HG03108 (cell line): ENCODE measurements around the gene RNF150.

ENCODE experiments used
- ATAC-seq: cut with Tn5 transposase; IDR thresholded peaks from one replicate; pipeline ENCODE4 v1.9.1; 2021; ENCODE audit warnings: moderate library complexity; ENCODE audit not compliant: unreplicated experiment

Gene RNF150

GRCh38 chr4:140869446-140869845 lies 263.8 kb downstream of the RNF150 start:
- ATAC-seq = no peak

- ATAC-seq = no peak
Measured at GRCh38 chr4:140867356-140867755, 265.9 kb downstream of the RNF150 start.

- ATAC-seq = no peak
Measured at GRCh38 chr4:140866492-140867005, 266.7 kb downstream of the RNF150 start.

GRCh38 chr4:140865253-140866217 lies 267.7 kb downstream of the RNF150 start:
- no peak for ATAC-seq

- ATAC-seq = no peak
Measured at GRCh38 chr4:140863197-140863596, 270.1 kb downstream of the RNF150 start.

- no peak for ATAC-seq
Measured at GRCh38 chr4:140862177-140862442, 271.2 kb downstream of the RNF150 start.

GRCh38 chr4:140861359-140862176 lies 271.7 kb downstream of the RNF150 start:
- peak; percentile 81 for ATAC-seq

- no peak for ATAC-seq
Measured at GRCh38 chr4:140858897-140859296, 274.4 kb downstream of the RNF150 start.

- no peak for ATAC-seq
Measured at GRCh38 chr4:140857111-140857510, 276.2 kb downstream of the RNF150 start.

- no peak for ATAC-seq
Measured at GRCh38 chr4:140856621-140857062, 276.6 kb downstream of the RNF150 start.

GRCh38 chr4:140854168-140854567 lies 279.1 kb downstream of the RNF150 start:
- ATAC-seq = no peak

- no peak for ATAC-seq
Measured at GRCh38 chr4:140851804-140852203, 281.5 kb downstream of the RNF150 start.

GRCh38 chr4:140851032-140851636 lies 282.1 kb downstream of the RNF150 start:
- no peak for ATAC-seq

GRCh38 chr4:140849526-140849925 lies 283.7 kb downstream of the RNF150 start:
- ATAC-seq = no peak

- ATAC-seq = no peak
Measured at GRCh38 chr4:140846736-140847135, 286.5 kb downstream of the RNF150 start.

GRCh38 chr4:140844061-140844460 lies 289.2 kb downstream of the RNF150 start:
- no peak for ATAC-seq

- ATAC-seq = no peak
Measured at GRCh38 chr4:140841186-140841585, 292.1 kb downstream of the RNF150 start.

- ATAC-seq = no peak
Measured at GRCh38 chr4:140839888-140840790, 293.1 kb downstream of the RNF150 start.

GRCh38 chr4:140839406-140839805 lies 293.9 kb downstream of the RNF150 start:
- ATAC-seq = no peak

- no peak for ATAC-seq
Measured at GRCh38 chr4:140837736-140838135, 295.5 kb downstream of the RNF150 start.
